Activated T-cell treated with anti-CD3 and anti-CD28 coated beads, Interleukin-2, amount 50 U/mL, for 72 hours (primary cell): ENCODE results near the gene CLDN2. TPM values are rescaled to one million over a fixed set of nuclear protein-coding genes. Genes with fewer than 3 reads are reported as not detected.
A peak's percentile ranks its signal among the peaks of the same experiment; 100 is the strongest.
"Not testable (repeated sequence)": the region's sequence is repeated elsewhere in the genome, so short reads cannot be mapped to it uniquely, and the experiment has no call there.

ENCODE experiments used
- ATAC-seq, 2 donors: fragments of 150-1000 bp; cut with Tn5 transposase; replicated peaks in 1 of 2; 2 replicates each; pipeline ENCODE4 v1.10.0; 2021; ENCODE audit warnings: moderate library complexity in 2 of 2, mild to moderate bottlenecking in 1 of 2
- DNase-seq, 2 donors: peaks; one replicate each; pipeline ENCODE4 v3.0.0; 2021 to 2022; ENCODE audit warnings: mixed read lengths in 1 of 2
- H3K27ac Mint-ChIP-seq: one replicate; pipeline ENCODE4 v1.8.0; 2022; ENCODE audit warnings: mild to moderate bottlenecking, moderate library complexity, mixed read lengths
- H3K27me3 Mint-ChIP-seq: one replicate; pipeline ENCODE4 v1.8.0; 2022; ENCODE audit warnings: low read depth, mixed read lengths
- H3K36me3 Mint-ChIP-seq, 2 donors: one replicate each; pipeline ENCODE4 v1.8.0; 2022; ENCODE audit warnings: mixed read lengths in 2 of 2, mild to moderate bottlenecking in 1 of 2; ENCODE audit not compliant: insufficient read depth in 2 of 2
- H3K4me1 Mint-ChIP-seq: one replicate; pipeline ENCODE4 v1.8.0; 2022; ENCODE audit warnings: low read depth, mixed read lengths
- H3K4me3 Mint-ChIP-seq, 2 donors: one replicate each; pipeline ENCODE4 v1.8.0; 2022; ENCODE audit warnings: mild to moderate bottlenecking in 2 of 2, mixed read lengths in 2 of 2, moderate library complexity in 2 of 2
- H3K9me3 Mint-ChIP-seq, 2 donors: one replicate each; pipeline ENCODE4 v1.8.0; 2022; ENCODE audit warnings: mixed read lengths in 2 of 2
- total RNA-seq, 2 donors: library from RNA; stranded (reverse); gene quantifications; one replicate each; pipeline ENCODE4 v1.2.3, GENCODE V29; 2022

The CLDN2 gene
- total RNA-seq, 2 donors from 2014 or later: not detected

DNA sequence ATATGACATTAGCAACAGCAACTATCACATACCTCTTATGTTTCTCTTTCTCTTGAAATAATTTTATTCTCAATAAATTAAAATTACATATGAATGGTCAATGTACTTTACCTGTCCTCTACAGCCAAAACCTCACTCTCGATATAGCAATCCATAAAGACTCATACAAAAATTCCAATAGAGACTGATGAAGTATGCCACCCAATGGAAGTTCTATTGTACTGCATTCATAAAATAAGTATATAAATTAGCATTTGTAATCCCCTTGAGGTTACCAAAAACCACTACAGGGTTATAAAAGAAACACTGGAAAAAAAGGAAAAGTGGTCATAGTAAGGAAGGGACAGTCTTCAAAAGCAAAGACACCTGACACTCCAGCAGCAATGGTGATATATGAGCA lies 32.8 kb downstream of the CLDN2 start:
- Mint-ChIP-seq H3K9me3 (no peaks in the 10 kb centered on the region), H3K36me3 (no peaks in the 10 kb centered on the region), H3K27me3 (peaks cover 21% of the 10 kb centered on the region), H3K4me1 (no peaks in the 10 kb centered on the region), H3K4me3 (no peak overlapping the region), H3K27ac (no peak overlapping the region)
- ATAC-seq (no peak), DNase-seq (no peak)

DNA sequence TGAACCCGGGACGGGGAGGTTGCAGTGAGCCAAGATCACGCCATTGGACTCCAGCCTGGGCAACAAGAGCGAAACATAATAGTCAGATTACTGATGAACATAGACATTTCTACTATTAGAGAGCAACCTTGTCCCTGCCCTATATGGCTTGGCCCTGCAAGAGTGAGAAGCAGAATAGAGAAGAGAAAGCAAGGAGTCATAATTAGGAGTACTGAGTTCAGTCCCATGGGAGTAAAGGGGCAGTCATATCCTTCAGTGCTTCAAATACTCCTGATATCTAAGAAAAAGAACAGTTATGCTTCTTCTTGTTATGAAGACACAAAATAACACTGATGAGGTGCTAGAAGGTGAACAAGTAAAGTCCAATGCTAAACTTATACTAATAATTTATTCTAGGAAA lies 33.8 kb downstream of the CLDN2 start:
- H3K36me3 Mint-ChIP-seq: no peaks in the 10 kb centered on the region
- no peak overlapping the region for H3K4me3 Mint-ChIP-seq
- H3K4me1 Mint-ChIP-seq: no peaks in the 10 kb centered on the region
- H3K27ac Mint-ChIP-seq: no peak overlapping the region
- ATAC-seq: no peak
- DNase-seq: no peak
- peaks cover 21% of the 10 kb centered on the region for H3K27me3 Mint-ChIP-seq
- H3K9me3 Mint-ChIP-seq: no peaks in the 10 kb centered on the region

DNA sequence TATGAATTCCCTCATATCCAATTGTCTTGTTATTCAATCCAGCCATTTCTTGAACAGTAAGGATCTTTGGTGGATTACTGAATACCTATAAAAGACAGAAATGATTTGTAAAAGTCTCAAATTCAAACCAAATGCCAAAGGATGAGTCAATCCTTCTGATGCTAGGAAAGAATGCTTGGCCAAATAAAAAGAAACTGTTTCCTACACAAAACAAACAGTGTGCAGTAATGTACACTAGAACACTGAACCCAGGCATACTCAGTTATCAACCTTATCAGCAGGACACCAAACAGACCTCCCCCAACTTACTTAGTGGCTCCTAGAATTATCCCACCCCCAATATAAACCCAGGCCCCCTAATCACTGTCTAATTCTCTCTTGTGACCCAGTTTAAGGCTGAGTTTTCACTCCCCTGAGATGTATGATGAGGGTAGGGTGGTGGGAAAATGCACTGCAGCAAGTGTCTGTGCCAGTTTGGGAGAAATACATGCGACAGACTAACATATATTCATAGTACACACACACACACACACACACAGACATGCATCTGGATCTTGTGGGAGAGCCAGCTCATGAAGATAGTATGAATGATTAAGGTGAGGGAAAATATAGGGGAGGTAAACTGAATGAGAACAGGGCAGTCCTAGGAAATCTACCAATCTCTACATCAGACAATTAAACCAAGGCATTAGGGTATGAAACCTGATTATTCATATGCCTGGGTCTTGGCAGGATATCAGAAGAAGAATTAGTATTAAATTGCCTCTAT lies 35.0 kb downstream of the CLDN2 start:
- no peak overlapping the region for H3K4me3 Mint-ChIP-seq
- no peak for DNase-seq
- no peak for ATAC-seq
- H3K4me1 Mint-ChIP-seq: no peaks in the 10 kb centered on the region
- peaks cover 14% of the 10 kb centered on the region for H3K27me3 Mint-ChIP-seq
- H3K36me3 Mint-ChIP-seq: no peaks in the 10 kb centered on the region
- no peaks in the 10 kb centered on the region for H3K9me3 Mint-ChIP-seq
- no peak overlapping the region for H3K27ac Mint-ChIP-seq

DNA sequence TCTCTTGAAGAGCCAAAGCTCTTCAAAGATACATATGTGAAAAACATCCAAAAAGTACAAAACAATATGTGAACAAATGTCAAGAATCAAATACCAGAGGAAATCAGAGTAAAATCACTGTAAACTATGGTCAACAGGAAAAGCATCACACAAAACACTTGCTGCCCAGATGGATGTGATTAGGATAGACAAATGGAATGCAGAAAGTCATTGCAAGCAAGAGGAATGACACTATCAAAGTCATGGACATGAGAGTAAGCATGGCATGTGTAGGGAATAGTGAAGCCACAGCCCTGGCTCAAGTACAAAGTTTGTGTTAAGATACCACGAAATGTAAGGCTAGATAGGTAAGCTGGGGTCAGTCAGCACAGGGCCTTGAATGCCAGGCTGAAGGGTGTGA lies 37.7 kb downstream of the CLDN2 start:
- H3K4me3 Mint-ChIP-seq: no peak overlapping the region
- H3K4me1 Mint-ChIP-seq: no peaks in the 10 kb centered on the region
- H3K9me3 Mint-ChIP-seq: no peaks in the 10 kb centered on the region

DNA sequence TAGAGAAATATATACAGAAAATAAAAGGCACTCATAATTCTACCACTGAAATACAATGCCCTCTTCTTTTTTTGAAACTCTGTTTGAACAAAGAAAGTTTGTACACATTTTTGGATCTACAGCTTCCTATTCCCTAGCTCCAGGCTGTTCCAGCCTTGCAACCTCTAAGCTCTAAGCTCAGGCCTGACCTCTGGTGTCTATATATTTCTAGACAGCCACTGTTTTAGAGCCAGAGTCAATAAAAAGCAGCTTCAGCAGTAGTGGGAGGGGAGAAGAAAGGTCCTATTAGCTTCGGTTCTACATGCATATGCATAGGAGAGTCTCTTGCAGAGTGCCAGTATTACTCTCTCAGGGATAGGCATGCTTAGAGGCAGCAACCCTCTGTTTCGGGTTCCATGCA lies 39.7 kb downstream of the CLDN2 start:
- peaks cover 3% of the 10 kb centered on the region in 2 donors for H3K36me3 Mint-ChIP-seq
- no peak overlapping the region for H3K4me3 Mint-ChIP-seq
- no peaks in the 10 kb centered on the region for H3K9me3 Mint-ChIP-seq
- no peak for DNase-seq
- no peak overlapping the region for H3K27ac Mint-ChIP-seq
- peaks cover 14% of the 10 kb centered on the region for H3K27me3 Mint-ChIP-seq
- no peaks in the 10 kb centered on the region for H3K4me1 Mint-ChIP-seq
- no peak for ATAC-seq

More for the DNA sequence above, 37.7 kb downstream of the CLDN2 start:
- no peak for ATAC-seq
- Mint-ChIP-seq H3K27ac (no peak overlapping the region), H3K27me3 (peaks cover 14% of the 10 kb centered on the region), H3K36me3 (peaks cover 0 to 3% of the 10 kb centered on the region in 2 donors)
- no peak for DNase-seq

DNA sequence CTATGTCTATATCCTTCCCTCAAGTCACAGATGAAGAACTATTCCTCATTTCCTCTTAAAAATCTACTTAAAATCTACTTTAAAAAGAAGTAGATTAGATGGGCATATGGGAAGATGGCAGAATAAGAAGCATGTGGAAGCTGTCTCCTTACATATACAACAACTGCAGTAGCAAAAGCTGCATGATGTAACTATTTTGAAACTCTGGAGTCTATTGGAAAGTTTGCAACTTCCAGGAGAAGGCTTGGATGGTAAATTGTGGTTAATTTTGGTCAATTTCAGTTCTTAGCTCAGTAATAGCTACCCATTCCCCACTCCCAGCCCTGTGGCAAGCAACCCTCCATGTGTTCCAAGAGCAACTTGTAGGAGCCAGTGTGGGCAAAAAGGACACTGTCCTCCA lies 42.9 kb downstream of the CLDN2 start:
- peaks cover 7% of the 10 kb centered on the region for H3K27me3 Mint-ChIP-seq
- no peak overlapping the region for H3K27ac Mint-ChIP-seq
- H3K9me3 Mint-ChIP-seq: no peaks in the 10 kb centered on the region
- no peak overlapping the region for H3K4me3 Mint-ChIP-seq
- H3K4me1 Mint-ChIP-seq: no peaks in the 10 kb centered on the region
- ATAC-seq (no peak), DNase-seq (no peak)
- H3K36me3 Mint-ChIP-seq: peaks cover 3% of the 10 kb centered on the region in 2 donors

DNA sequence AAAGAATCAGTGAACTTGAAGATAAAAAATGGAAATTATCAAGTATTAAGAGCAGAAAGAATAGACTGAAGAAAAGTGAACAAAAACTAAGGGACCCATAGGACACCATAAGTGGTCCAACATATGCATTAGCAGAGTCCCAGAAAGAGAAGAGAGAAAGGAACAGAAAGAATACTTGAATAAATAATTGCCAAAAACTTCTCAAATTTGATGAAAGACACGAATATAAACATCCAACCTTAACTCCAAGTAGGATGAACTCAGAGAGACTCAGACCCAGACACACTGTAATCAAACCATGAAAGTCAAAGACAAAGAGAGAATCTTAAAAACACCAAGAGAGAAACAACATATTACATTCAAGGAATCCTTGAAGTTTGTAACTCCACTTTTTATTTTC lies 44.1 kb downstream of the CLDN2 start:
- Mint-ChIP-seq H3K4me1 (no peaks in the 10 kb centered on the region), H3K9me3 (no peaks in the 10 kb centered on the region)

DNA sequence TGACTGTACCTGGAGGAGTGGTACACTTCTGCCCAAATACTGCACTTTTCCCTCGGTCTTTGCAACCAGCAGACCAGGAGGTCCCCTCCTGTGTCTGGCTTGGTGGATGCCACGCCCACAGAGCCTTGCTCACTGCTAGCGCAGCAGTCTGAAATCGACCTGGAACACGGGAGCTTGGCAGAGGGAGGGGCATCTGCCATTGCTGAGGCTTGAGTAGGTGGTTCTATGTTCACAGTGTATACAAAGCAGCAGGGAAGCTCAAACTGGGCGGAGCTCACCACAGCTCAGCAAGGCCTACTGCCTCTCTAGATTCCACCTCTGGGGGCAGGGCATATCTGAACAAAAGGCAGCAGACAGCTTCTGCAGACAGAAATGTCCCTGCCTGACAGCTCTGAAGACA lies 46.3 kb downstream of the CLDN2 start:
- H3K27ac Mint-ChIP-seq, H3K36me3 Mint-ChIP-seq, ATAC-seq, DNase-seq, H3K4me3 Mint-ChIP-seq, H3K27me3 Mint-ChIP-seq, H3K9me3 Mint-ChIP-seq, H3K4me1 Mint-ChIP-seq: not testable (repeated sequence)

More for the DNA sequence above, 44.1 kb downstream of the CLDN2 start:
- peaks cover 7% of the 10 kb centered on the region for H3K27me3 Mint-ChIP-seq
- no peak for ATAC-seq
- DNase-seq: no peak
- H3K36me3 Mint-ChIP-seq: peaks cover 3 to 6% of the 10 kb centered on the region in 2 donors
- H3K27ac Mint-ChIP-seq: no peak overlapping the region
- no peak overlapping the region for H3K4me3 Mint-ChIP-seq

DNA sequence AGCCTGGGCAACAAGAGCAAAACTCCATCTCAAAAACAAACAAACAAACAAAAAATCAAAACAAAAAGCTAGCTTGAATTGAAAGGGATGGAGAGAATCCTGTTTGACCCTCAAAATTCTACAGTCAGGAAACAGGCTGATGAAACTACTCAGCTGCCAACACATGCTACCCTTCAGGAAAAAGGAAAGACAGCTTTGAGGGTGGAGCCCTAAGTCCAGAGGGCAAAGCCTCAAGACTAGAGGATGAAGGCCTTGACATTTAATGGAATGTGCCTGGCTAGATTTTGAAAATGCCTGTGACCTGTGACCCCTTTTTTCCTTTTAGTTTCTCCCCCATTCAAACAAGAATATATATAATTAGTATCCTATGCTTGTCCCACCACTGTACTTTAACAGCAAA lies 52.7 kb downstream of the CLDN2 start:
- Mint-ChIP-seq H3K27ac (peak overlapping the region; percentile 38), H3K4me3 (no peak overlapping the region), H3K4me1 (no peaks in the 10 kb centered on the region), H3K27me3 (no peaks in the 10 kb centered on the region), H3K36me3 (peaks cover 0 to 9% of the 10 kb centered on the region in 2 donors), H3K9me3 (peaks cover 0 to 1% of the 10 kb centered on the region in 2 donors)
- DNase-seq (no peak), ATAC-seq (no peak)

DNA sequence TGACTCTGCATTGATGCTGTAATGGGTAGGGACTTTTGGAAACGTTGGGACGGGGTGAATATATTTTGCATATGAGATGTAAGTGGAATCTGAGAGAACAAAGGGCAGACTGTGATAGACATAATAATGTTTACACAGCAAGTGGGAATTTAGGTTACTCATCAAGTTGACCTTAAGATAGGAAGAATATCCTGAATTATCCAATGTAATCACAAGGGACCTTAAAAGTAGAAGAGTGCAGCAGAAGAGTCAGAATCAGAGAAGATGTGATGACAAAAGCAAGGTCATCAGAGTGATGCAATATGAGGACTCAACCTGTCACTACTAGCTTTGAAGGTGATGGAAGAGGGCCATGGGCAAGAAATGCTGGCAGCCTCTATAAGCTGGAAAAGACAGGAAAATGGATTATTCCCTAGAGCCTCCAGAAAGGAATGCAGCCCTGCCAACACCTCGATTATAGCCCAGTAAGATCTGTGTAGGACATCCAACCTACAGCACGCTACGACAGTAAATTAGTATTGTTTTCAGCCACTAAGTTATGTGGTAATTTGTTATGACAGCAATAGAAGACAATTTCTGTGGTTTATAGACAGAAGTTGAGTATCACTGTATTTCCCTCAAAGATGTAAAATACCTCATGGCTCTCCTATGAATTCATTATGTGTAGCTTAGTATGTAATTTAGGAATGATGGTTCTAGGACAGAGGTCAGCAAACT lies 53.4 kb downstream of the CLDN2 start:
- Mint-ChIP-seq H3K4me3 (no peak overlapping the region), H3K9me3 (peaks cover 0 to 1% of the 10 kb centered on the region in 2 donors), H3K27me3 (no peaks in the 10 kb centered on the region), H3K36me3 (peaks cover 0 to 9% of the 10 kb centered on the region in 2 donors), H3K27ac (peak overlapping the region; percentile 38), H3K4me1 (no peaks in the 10 kb centered on the region)
- DNase-seq (no peak), ATAC-seq (peak; percentile 15 to 61)

DNA sequence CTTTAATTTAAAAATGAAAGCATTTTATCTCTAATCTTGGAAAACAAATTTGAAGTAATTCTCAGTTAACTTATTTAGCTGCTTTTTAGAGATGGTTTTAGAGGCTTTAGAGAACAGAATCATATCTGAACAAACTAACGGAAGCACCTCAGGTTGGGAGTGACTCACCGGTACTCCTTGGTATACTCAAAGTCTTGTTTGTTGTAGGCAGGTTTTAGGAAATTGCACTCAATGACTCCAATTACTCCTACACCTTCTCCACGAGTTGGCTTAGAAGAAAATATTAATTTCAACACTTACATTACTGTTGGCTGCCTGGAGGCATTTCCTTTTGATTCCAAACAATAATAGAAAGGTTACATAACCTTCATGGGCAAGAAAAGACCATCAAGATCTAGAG lies 56.2 kb downstream of the CLDN2 start:
- H3K27ac Mint-ChIP-seq: no peak overlapping the region
- peaks cover 0 to 6% of the 10 kb centered on the region in 2 donors for H3K36me3 Mint-ChIP-seq
- H3K27me3 Mint-ChIP-seq: no peaks in the 10 kb centered on the region
- ATAC-seq (peak in 1 of 2 donors; percentile 51), DNase-seq (no peak)
- no peaks in the 10 kb centered on the region for H3K9me3 Mint-ChIP-seq
- no peak overlapping the region for H3K4me3 Mint-ChIP-seq
- no peaks in the 10 kb centered on the region for H3K4me1 Mint-ChIP-seq
